ENCODE measurements around the gene HLA-DPA1.
"Not testable (repeated sequence)": the region's sequence is repeated elsewhere in the genome, so short reads cannot be mapped to it uniquely, and the experiment has no call there.

HLA-DPA1 gene

DNA sequence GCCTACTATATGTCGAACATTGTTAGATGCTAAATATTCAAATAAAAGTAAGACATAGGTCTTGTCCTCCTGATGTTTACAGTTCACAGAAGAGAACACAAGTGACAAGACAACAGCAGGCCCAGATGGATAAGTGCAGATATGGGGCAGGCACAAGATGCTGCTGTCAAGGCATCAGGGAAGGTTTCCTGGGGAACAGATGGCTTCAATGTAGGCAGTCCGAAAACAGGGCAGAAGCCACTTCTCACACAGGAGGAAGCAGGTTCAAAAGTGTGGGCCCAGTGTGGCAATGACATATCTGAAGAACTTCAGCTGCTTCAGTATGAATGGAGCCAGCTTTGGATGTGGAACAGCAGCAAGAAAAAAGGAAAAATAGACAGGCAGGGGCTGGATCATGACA is 34.9 kb upstream of the HLA-DPA1 start:
- peaks cover 9 to 33% of the 10 kb centered on the region in 2 donors for H3K27me3 ChIP-seq (ENCODE audit: control insufficient read depth in 1 of 2, insufficient read depth in 2 of 2, low read length in 2 of 2)
- H3K4me3 ChIP-seq (ENCODE audit: low read length in 2 of 2) = no peak overlapping the region
- no peaks in the 10 kb centered on the region for H3K9me3 ChIP-seq (ENCODE audit: control insufficient read depth in 2 of 2, low read length in 2 of 2)
- H3K27ac ChIP-seq (ENCODE audit: low read length) = no peak overlapping the region
- H3K36me3 ChIP-seq (ENCODE audit: control insufficient read depth in 2 of 2, insufficient read depth in 2 of 2, low read length in 2 of 2) = no peaks in the 10 kb centered on the region
- H3K9ac ChIP-seq (ENCODE audit: low read length in 2 of 2) = no peak overlapping the region
- no peaks in the 10 kb centered on the region for H3K4me1 ChIP-seq (ENCODE audit: control insufficient read depth, insufficient read depth, low read length)

- H3K36me3 ChIP-seq (ENCODE audit: control insufficient read depth in 2 of 2, insufficient read depth in 2 of 2, low read length in 2 of 2) = no peaks in the 10 kb centered on the region
- H3K9me3 ChIP-seq (ENCODE audit: control insufficient read depth in 2 of 2, low read length in 2 of 2) = no peaks in the 10 kb centered on the region
- no peak overlapping the region for H3K9ac ChIP-seq (ENCODE audit: low read length in 2 of 2)
- no peak overlapping the region for H3K4me3 ChIP-seq (ENCODE audit: low read length in 2 of 2)
- H3K4me1 ChIP-seq (ENCODE audit: control insufficient read depth, insufficient read depth, low read length) = no peaks in the 10 kb centered on the region
- peaks cover 9 to 27% of the 10 kb centered on the region in 2 donors for H3K27me3 ChIP-seq (ENCODE audit: control insufficient read depth in 1 of 2, insufficient read depth in 2 of 2, low read length in 2 of 2)
- no peak overlapping the region for H3K27ac ChIP-seq (ENCODE audit: low read length)
Observed at GRCh38 chr6:33107641-33108040, 34.2 kb upstream of the HLA-DPA1 start.

DNA sequence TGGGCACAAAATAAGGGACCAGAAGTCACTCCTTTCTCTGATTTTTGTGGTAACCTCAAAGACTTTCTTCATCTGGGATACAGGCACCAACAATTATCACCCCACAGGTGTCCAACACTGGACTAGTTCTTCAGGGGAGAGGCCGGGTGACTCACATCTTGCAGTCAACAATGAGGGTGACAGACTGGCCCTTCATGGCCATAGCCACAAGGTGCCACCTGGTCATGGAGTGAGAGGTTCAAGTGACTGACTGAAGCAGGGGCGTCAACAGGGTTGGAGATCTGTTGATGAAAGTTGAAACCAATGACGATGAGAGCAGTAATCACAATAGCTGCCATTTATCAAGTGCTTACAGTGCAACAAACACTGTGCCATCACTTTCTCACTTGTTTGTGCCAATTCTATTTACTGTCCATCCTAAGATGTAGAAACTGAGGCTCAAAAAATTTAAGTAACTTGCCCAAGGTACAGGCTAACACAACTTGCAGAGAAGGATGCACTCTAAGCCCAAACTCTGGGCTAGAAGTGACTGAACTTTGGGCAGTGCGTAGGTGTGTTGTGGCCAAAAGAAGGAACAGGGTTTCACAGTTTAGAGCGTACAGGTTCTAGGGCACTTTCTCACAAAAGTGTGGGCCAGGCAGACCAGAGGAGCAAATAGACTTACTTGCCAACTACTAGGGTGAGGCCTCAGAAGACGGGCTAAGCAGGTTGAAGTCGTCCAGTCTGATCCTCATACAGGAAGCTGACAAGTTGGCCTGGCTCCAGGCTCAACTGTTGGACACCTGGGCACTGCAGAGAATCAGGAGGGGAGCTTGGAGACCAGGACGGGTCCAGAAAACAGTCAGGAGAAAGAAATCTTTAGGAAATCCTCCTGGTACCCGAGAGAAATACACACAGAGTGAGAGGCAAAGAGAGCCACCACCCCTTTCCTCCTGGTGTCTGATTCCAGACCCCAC is 32.7 kb upstream of the HLA-DPA1 start:
- Histone ChIP-seq H3K9me3 (ENCODE audit: control insufficient read depth in 2 of 2, low read length in 2 of 2) (no peaks in the 10 kb centered on the region), H3K4me3 (ENCODE audit: low read length in 2 of 2) (no peak overlapping the region), H3K9ac (ENCODE audit: low read length in 2 of 2) (no peak overlapping the region), H3K27me3 (ENCODE audit: control insufficient read depth in 1 of 2, insufficient read depth in 2 of 2, low read length in 2 of 2) (peaks cover 2 to 22% of the 10 kb centered on the region in 2 donors), H3K4me1 (ENCODE audit: control insufficient read depth, insufficient read depth, low read length) (no peaks in the 10 kb centered on the region), H3K36me3 (ENCODE audit: control insufficient read depth in 2 of 2, insufficient read depth in 2 of 2, low read length in 2 of 2) (no peaks in the 10 kb centered on the region), H3K27ac (ENCODE audit: low read length) (no peak overlapping the region)

GRCh38 chr6:33105386-33105785 is 31.9 kb upstream of the HLA-DPA1 start:
- no peaks in the 10 kb centered on the region for H3K4me1 ChIP-seq (ENCODE audit: control insufficient read depth, insufficient read depth, low read length)
- H3K4me3 ChIP-seq (ENCODE audit: low read length in 2 of 2) = no peak overlapping the region
- no peak overlapping the region for H3K9ac ChIP-seq (ENCODE audit: low read length in 2 of 2)
- H3K27me3 ChIP-seq (ENCODE audit: control insufficient read depth in 1 of 2, insufficient read depth in 2 of 2, low read length in 2 of 2) = peaks cover 2 to 22% of the 10 kb centered on the region in 2 donors
- peaks cover 0 to 4% of the 10 kb centered on the region in 2 donors for H3K9me3 ChIP-seq (ENCODE audit: control insufficient read depth in 2 of 2, low read length in 2 of 2)
- no peaks in the 10 kb centered on the region for H3K36me3 ChIP-seq (ENCODE audit: control insufficient read depth in 2 of 2, insufficient read depth in 2 of 2, low read length in 2 of 2)
- H3K27ac ChIP-seq (ENCODE audit: low read length) = no peak overlapping the region

GRCh38 chr6:33104887-33105286 is 31.4 kb upstream of the HLA-DPA1 start:
- Histone ChIP-seq H3K9me3 (ENCODE audit: control insufficient read depth in 2 of 2, low read length in 2 of 2) (peaks cover 0 to 4% of the 10 kb centered on the region in 2 donors), H3K4me3 (ENCODE audit: low read length in 2 of 2) (no peak overlapping the region), H3K27ac (ENCODE audit: low read length) (no peak overlapping the region), H3K36me3 (ENCODE audit: control insufficient read depth in 2 of 2, insufficient read depth in 2 of 2, low read length in 2 of 2) (no peaks in the 10 kb centered on the region), H3K9ac (ENCODE audit: low read length in 2 of 2) (no peak overlapping the region), H3K27me3 (ENCODE audit: control insufficient read depth in 1 of 2, insufficient read depth in 2 of 2, low read length in 2 of 2) (peaks cover 1 to 22% of the 10 kb centered on the region in 2 donors), H3K4me1 (ENCODE audit: control insufficient read depth, insufficient read depth, low read length) (no peaks in the 10 kb centered on the region)

DNA sequence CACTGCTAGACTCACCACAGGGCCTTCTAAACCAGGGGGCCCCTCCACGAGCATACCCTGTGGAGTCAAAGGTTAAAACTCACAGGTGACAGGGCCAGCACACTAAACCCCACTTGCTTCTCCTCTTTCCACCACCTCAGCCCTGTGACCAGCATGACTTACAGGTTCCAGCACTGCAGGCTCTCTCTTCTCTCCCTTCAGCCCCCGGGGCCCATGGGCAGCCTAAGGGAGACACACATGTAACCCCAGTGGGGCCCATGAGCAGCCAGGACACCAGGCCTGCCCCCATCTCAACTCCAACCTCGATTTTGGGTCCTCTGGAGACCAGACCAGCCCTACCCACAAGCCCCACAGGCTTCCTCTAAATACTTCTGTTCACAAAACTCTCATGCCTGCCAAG is 30.3 kb upstream of the HLA-DPA1 start:
- H3K36me3 ChIP-seq (ENCODE audit: control insufficient read depth in 2 of 2, insufficient read depth in 2 of 2, low read length in 2 of 2) = no peaks in the 10 kb centered on the region
- peaks cover 0 to 4% of the 10 kb centered on the region in 2 donors for H3K9me3 ChIP-seq (ENCODE audit: control insufficient read depth in 2 of 2, low read length in 2 of 2)
- peaks cover 0 to 22% of the 10 kb centered on the region in 2 donors for H3K27me3 ChIP-seq (ENCODE audit: control insufficient read depth in 1 of 2, insufficient read depth in 2 of 2, low read length in 2 of 2)
- no peaks in the 10 kb centered on the region for H3K4me1 ChIP-seq (ENCODE audit: control insufficient read depth, insufficient read depth, low read length)
- H3K9ac ChIP-seq (ENCODE audit: low read length in 2 of 2) = no peak overlapping the region
- H3K4me3 ChIP-seq (ENCODE audit: low read length in 2 of 2) = no peak overlapping the region
- H3K27ac ChIP-seq (ENCODE audit: low read length) = no peak overlapping the region

DNA sequence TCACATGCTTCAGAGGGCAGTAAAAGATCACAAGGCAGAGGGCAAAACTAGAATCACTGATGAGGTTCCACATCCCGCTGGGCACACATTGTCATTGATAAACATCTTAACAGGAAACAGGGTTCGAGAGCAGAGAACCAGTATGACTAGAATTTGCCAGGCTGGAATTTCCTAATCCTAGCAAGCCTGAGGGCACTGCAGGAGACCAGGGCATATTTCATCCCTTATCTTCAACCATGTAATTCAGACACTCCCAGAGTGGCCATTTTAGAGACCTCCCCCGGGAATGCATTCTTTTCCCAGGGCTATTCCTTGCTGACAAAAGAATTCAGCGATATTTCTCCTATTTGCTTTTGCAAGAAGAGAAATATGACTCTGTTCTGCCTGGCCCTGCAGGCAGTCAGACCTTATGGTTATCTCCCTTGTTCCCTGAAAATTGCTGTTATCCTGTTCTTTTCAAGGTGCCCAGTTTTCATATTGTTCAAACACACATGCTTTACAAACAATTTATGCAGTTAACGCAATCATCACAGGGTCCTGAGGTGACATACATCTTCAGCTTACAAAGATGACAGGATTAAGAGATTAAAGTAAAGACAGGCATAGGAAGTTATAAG is 27.8 kb upstream of the HLA-DPA1 start:
- not testable (repeated sequence) for H3K9me3 ChIP-seq (ENCODE audit: control insufficient read depth in 2 of 2, low read length in 2 of 2); H3K27ac ChIP-seq (ENCODE audit: low read length); H3K36me3 ChIP-seq (ENCODE audit: control insufficient read depth in 2 of 2, insufficient read depth in 2 of 2, low read length in 2 of 2); H3K9ac ChIP-seq (ENCODE audit: low read length in 2 of 2); H3K4me1 ChIP-seq (ENCODE audit: control insufficient read depth, insufficient read depth, low read length); H3K4me3 ChIP-seq (ENCODE audit: low read length in 2 of 2)
- H3K27me3 ChIP-seq (ENCODE audit: control insufficient read depth in 1 of 2, insufficient read depth in 2 of 2, low read length in 2 of 2) = peaks cover 0 to 19% of the 10 kb centered on the region in 2 donors

- Histone ChIP-seq H3K4me3 (ENCODE audit: low read length in 2 of 2) (no peak overlapping the region), H3K27me3 (ENCODE audit: control insufficient read depth in 1 of 2, insufficient read depth in 2 of 2, low read length in 2 of 2) (peaks cover 6 to 20% of the 10 kb centered on the region in 2 donors), H3K9me3 (ENCODE audit: control insufficient read depth in 2 of 2, low read length in 2 of 2) (peaks cover 1 to 3% of the 10 kb centered on the region in 2 donors), H3K36me3 (ENCODE audit: control insufficient read depth in 2 of 2, insufficient read depth in 2 of 2, low read length in 2 of 2) (no peaks in the 10 kb centered on the region), H3K9ac (ENCODE audit: low read length in 2 of 2) (no peak overlapping the region), H3K4me1 (ENCODE audit: control insufficient read depth, insufficient read depth, low read length) (no peaks in the 10 kb centered on the region), H3K27ac (ENCODE audit: low read length) (no peak overlapping the region)
Observed at GRCh38 chr6:33095681-33096080, 22.2 kb upstream of the HLA-DPA1 start.

- peaks cover 6 to 20% of the 10 kb centered on the region in 2 donors for H3K27me3 ChIP-seq (ENCODE audit: control insufficient read depth in 1 of 2, insufficient read depth in 2 of 2, low read length in 2 of 2)
- no peaks in the 10 kb centered on the region for H3K36me3 ChIP-seq (ENCODE audit: control insufficient read depth in 2 of 2, insufficient read depth in 2 of 2, low read length in 2 of 2)
Observed at GRCh38 chr6:33093855-33094254, 20.4 kb upstream of the HLA-DPA1 start.

DNA sequence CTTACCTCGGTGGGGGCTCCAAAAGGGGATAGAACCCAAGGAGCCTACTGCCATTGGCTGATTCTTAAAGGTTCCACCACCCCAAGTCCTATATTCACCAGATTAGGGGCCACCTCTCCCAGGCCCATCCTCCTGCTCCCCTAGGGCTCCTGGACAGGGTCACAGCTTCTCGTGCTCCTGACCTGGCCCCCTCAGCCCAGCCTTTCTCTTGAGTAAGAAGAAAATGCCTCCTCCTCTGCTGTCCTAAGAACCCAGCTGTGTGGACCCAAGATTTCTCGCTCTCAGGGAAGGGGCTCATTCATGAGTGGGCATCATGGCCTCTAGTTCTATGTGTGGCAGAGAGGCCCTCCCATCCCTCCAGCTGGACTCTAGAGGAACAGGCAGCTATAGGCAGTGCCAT is 18.9 kb upstream of the HLA-DPA1 start:
- no peaks in the 10 kb centered on the region for H3K36me3 ChIP-seq (ENCODE audit: control insufficient read depth in 2 of 2, insufficient read depth in 2 of 2, low read length in 2 of 2)
- peaks cover 6 to 20% of the 10 kb centered on the region in 2 donors for H3K27me3 ChIP-seq (ENCODE audit: control insufficient read depth in 1 of 2, insufficient read depth in 2 of 2, low read length in 2 of 2)
- H3K4me1 ChIP-seq (ENCODE audit: control insufficient read depth, insufficient read depth, low read length) = no peaks in the 10 kb centered on the region
- H3K4me3 ChIP-seq (ENCODE audit: low read length in 2 of 2) = no peak overlapping the region
- no peak overlapping the region for H3K9ac ChIP-seq (ENCODE audit: low read length in 2 of 2)
- H3K27ac ChIP-seq (ENCODE audit: low read length) = no peak overlapping the region
- peaks cover 0 to 2% of the 10 kb centered on the region in 2 donors for H3K9me3 ChIP-seq (ENCODE audit: control insufficient read depth in 2 of 2, low read length in 2 of 2)

More at GRCh38 chr6:33093855-33094254, 20.4 kb upstream of the HLA-DPA1 start:
- Histone ChIP-seq H3K9me3 (ENCODE audit: control insufficient read depth in 2 of 2, low read length in 2 of 2) (peaks cover 0 to 3% of the 10 kb centered on the region in 2 donors), H3K27ac (ENCODE audit: low read length) (no peak overlapping the region), H3K9ac (ENCODE audit: low read length in 2 of 2) (no peak overlapping the region), H3K4me3 (ENCODE audit: low read length in 2 of 2) (no peak overlapping the region), H3K4me1 (ENCODE audit: control insufficient read depth, insufficient read depth, low read length) (no peaks in the 10 kb centered on the region)
